ENCODE data around the gene SSU72.

The SSU72 gene

GRCh38 chr1:1622788-1623094, 48.1 kb upstream of the SSU72 start:
- Histone ChIP-seq H3K36me3 (ENCODE audit: insufficient read depth, low read length) (no peaks in the 10 kb centered on the region), H3K4me1 (ENCODE audit: insufficient read depth, low read length, poor library complexity, severe bottlenecking) (no peaks in the 10 kb centered on the region), H3K27me3 (ENCODE audit: insufficient read depth, low read length, poor library complexity, severe bottlenecking) (no peaks in the 10 kb centered on the region), H3K4me3 (ENCODE audit: low read length, poor library complexity, severe bottlenecking) (no peak overlapping the region), H3K9me2 (replicated peaks; ENCODE audit: low read depth, low read length) (no peaks in the 10 kb centered on the region), H3K9me3 (ENCODE audit: insufficient read depth, low read depth, low read length) (no peaks in the 10 kb centered on the region), H3K79me2 (ENCODE audit: insufficient read depth, low read length) (no peaks in the 10 kb centered on the region; the same call in 1 of the 2 replicates), H3K4me2 (ENCODE audit: low read depth, low read length, poor library complexity, severe bottlenecking) (no peak overlapping the region), H2AFZ (ENCODE audit: low read length) (no peak overlapping the region), H4K20me1 (ENCODE audit: insufficient read depth, low read length, poor library complexity, severe bottlenecking) (no peaks in the 10 kb centered on the region), H3F3A (ENCODE audit: low read depth) (no peaks in the 10 kb centered on the region), H3K9ac (ENCODE audit: low read depth, low read length, poor library complexity, severe bottlenecking) (no peak overlapping the region)
- TF ChIP-seq CTCF (conservative IDR thresholded peaks at IDR 0.05; ENCODE audit: low read length) = no peak
- no peak for TF ChIP-seq EZH2phosphoT487 (IDR thresholded peaks at IDR 0.05; ENCODE audit: borderline replicate concordance)

- H3K9ac ChIP-seq (ENCODE audit: low read depth, low read length, poor library complexity, severe bottlenecking) = no peak overlapping the region
- H3K9me3 ChIP-seq (ENCODE audit: insufficient read depth, low read depth, low read length) = no peaks in the 10 kb centered on the region
- H3K4me2 ChIP-seq (ENCODE audit: low read depth, low read length, poor library complexity, severe bottlenecking) = no peak overlapping the region
- no peaks in the 10 kb centered on the region for H3K9me2 ChIP-seq (replicated peaks; ENCODE audit: low read depth, low read length)
- peaks cover 2% of the 10 kb centered on the region; the same call in 1 of the 2 replicates for H3K79me2 ChIP-seq (ENCODE audit: insufficient read depth, low read length)
- H3K27me3 ChIP-seq (ENCODE audit: insufficient read depth, low read length, poor library complexity, severe bottlenecking) = no peaks in the 10 kb centered on the region
- H3K4me1 ChIP-seq (ENCODE audit: insufficient read depth, low read length, poor library complexity, severe bottlenecking) = peaks cover 5% of the 10 kb centered on the region
- no peak for TF ChIP-seq EZH2phosphoT487 (IDR thresholded peaks at IDR 0.05; ENCODE audit: borderline replicate concordance)
- no peak for TF ChIP-seq CTCF (conservative IDR thresholded peaks at IDR 0.05; ENCODE audit: low read length)
- no peaks in the 10 kb centered on the region for H3K36me3 ChIP-seq (ENCODE audit: insufficient read depth, low read length)
- no peak overlapping the region for H3K4me3 ChIP-seq (ENCODE audit: low read length, poor library complexity, severe bottlenecking)
- no peak overlapping the region for H2AFZ ChIP-seq (ENCODE audit: low read length)
- no peaks in the 10 kb centered on the region for H3F3A ChIP-seq (ENCODE audit: low read depth)
- H4K20me1 ChIP-seq (ENCODE audit: insufficient read depth, low read length, poor library complexity, severe bottlenecking) = no peaks in the 10 kb centered on the region
Observed at GRCh38 chr1:1622010-1622787, 47.5 kb upstream of the SSU72 start.

- TF ChIP-seq EZH2phosphoT487 (IDR thresholded peaks at IDR 0.05; ENCODE audit: borderline replicate concordance) = no peak
- TF ChIP-seq CTCF (conservative IDR thresholded peaks at IDR 0.05; ENCODE audit: low read length) = no peak
- Histone ChIP-seq H2AFZ (ENCODE audit: low read length) (no peak overlapping the region), H3K4me2 (ENCODE audit: low read depth, low read length, poor library complexity, severe bottlenecking) (no peak overlapping the region), H4K20me1 (ENCODE audit: insufficient read depth, low read length, poor library complexity, severe bottlenecking) (peaks cover 5% of the 10 kb centered on the region), H3K9me3 (ENCODE audit: insufficient read depth, low read depth, low read length) (no peaks in the 10 kb centered on the region), H3K79me2 (ENCODE audit: insufficient read depth, low read length) (peaks cover 10% of the 10 kb centered on the region), H3K4me1 (ENCODE audit: insufficient read depth, low read length, poor library complexity, severe bottlenecking) (peaks cover 13% of the 10 kb centered on the region), H3K4me3 (ENCODE audit: low read length, poor library complexity, severe bottlenecking) (no peak overlapping the region), H3K9ac (ENCODE audit: low read depth, low read length, poor library complexity, severe bottlenecking) (no peak overlapping the region), H3K9me2 (replicated peaks; ENCODE audit: low read depth, low read length) (no peaks in the 10 kb centered on the region), H3K36me3 (ENCODE audit: insufficient read depth, low read length) (no peaks in the 10 kb centered on the region), H3F3A (ENCODE audit: low read depth) (no peaks in the 10 kb centered on the region), H3K27me3 (ENCODE audit: insufficient read depth, low read length, poor library complexity, severe bottlenecking) (no peaks in the 10 kb centered on the region)
Observed at GRCh38 chr1:1621173-1622009, 46.7 kb upstream of the SSU72 start.

All from Loucy (cell line).